ENCODE measurements around the gene CYP20A1.

GRCh38 chr2:203279288-203279687, 40.5 kb downstream of the CYP20A1 start:
- TF ChIP-seq CTCF (IDR thresholded peaks at IDR 0.05) (no peak), POLR2AphosphoS5 (IDR thresholded peaks at IDR 0.05) (no peak), POLR2A (IDR thresholded peaks at IDR 0.05) (no peak), EP300 (IDR thresholded peaks at IDR 0.05) (no peak)
